K562 (cell line): ENCODE results near the gene ARR3. TPM values are rescaled to one million over a fixed set of nuclear protein-coding genes. Genes with fewer than 3 reads are reported as not detected.

ENCODE experiments used
- ATF2 ChIP-seq: sonication (generic); formaldehyde crosslinking; IDR thresholded peaks from 2 replicates; pipeline ENCODE4 v1.8.1; 2022; ENCODE audit warnings: missing genetic modification reagents
- BCOR ChIP-seq: fragments of 450-650 bp; IDR thresholded peaks from 2 replicates; pipeline ENCODE4 v1.6.1; 2016
- C11orf30 ChIP-seq: fragments of 450-650 bp; IDR thresholded peaks from 2 replicates; pipeline ENCODE4 v1.6.1; 2016; ENCODE audit warnings: low read depth, mild to moderate bottlenecking
- HDAC2 ChIP-seq: fragments of 450-650 bp; IDR thresholded peaks from 2 replicates; pipeline ENCODE4 v1.6.1; 2016; ENCODE audit warnings: mild to moderate bottlenecking
- MBD2 ChIP-seq: sonication (generic); IDR thresholded peaks from 2 replicates; pipeline ENCODE4 v1.6.1; 2016; ENCODE audit warnings: low read depth, borderline replicate concordance
- MEIS2 ChIP-seq: fragments of 450-650 bp; IDR thresholded peaks from 2 replicates; pipeline ENCODE4 v1.6.1; 2014; ENCODE audit warnings: mild to moderate bottlenecking; ENCODE audit not compliant: partially characterized antibody
- PHF8 ChIP-seq: fragments of 200-600 bp; sonication (generic); IDR thresholded peaks from 2 replicates; pipeline ENCODE4 v1.6.1; 2012; ENCODE audit warnings: mixed run types, mild to moderate bottlenecking, inconsistent platforms, low read length, moderate library complexity, borderline replicate concordance
- PTBP1 ChIP-seq: fragments of 200-400 bp; formaldehyde crosslinking; IDR thresholded peaks from 2 replicates; pipeline ENCODE4 v1.6.1; 2017; ENCODE audit warnings: low read depth, low read length
- SIN3A ChIP-seq, 2 experiments: fragments of 150-350 bp in 1 of 2; IDR thresholded peaks; 2 replicates each; pipeline ENCODE4 v1.6.1; 2011 to 2016; ENCODE audit warnings: borderline replicate concordance in 2 of 2, low read depth in 2 of 2, low read length in 2 of 2, mild to moderate bottlenecking in 2 of 2, moderate library complexity in 2 of 2; ENCODE audit not compliant: control insufficient read depth in 1 of 2
- ZMIZ1 ChIP-seq, 2 experiments: fragments of 150-350 bp in 1 of 2; IDR thresholded peaks; 2 replicates each; pipeline ENCODE4 v1.6.1; 2012 to 2016; ENCODE audit warnings: low read depth in 2 of 2, low read length in 2 of 2, mild to moderate bottlenecking in 1 of 2, moderate library complexity in 1 of 2
- ZNF232 ChIP-seq: sonication (generic); formaldehyde crosslinking; IDR thresholded peaks from 2 replicates; pipeline ENCODE4 v1.8.0; 2022; ENCODE audit warnings: mild to moderate bottlenecking, missing genetic modification reagents
- ZNF408 ChIP-seq: fragments of 250-450 bp; sonication (Bioruptor Pico); IDR thresholded peaks from 2 replicates; pipeline ENCODE4 v1.4.0; 2020; ENCODE audit warnings: low read depth, mild to moderate bottlenecking, moderate library complexity
- ZSCAN32 ChIP-seq: fragments of 450-650 bp; formaldehyde crosslinking; IDR thresholded peaks from 2 replicates; pipeline ENCODE4 v1.4.0; 2020; ENCODE audit warnings: mild to moderate bottlenecking, moderate library complexity
- polyA plus RNA-seq, 8 experiments: library from polyadenylated mRNA; depleted of rRNA in 4 of 8; stranded (reverse) in 5 of 8; unstranded in 3 of 8; fragments of >200 nt; fragmentation: Nextera tagmentation in 2 of 8; fragmentation: Illumina TruSeq in 1 of 8; extraction: Ambion mirVana in 2 of 8; extraction: Trizol in 1 of 8; gene quantifications; 2 replicates each; pipeline versions ENCODE4 v1.2.1 to v1.2.3, GENCODE V29; 2011 to 2014; ENCODE audit warnings: inconsistent platforms in 1 of 8, missing spikeins in 1 of 8
- total RNA-seq, 7 experiments: library from RNA; depleted of rRNA in 6 of 7; stranded (reverse); fragments of >200 nt in 6 of 7; fragmentation: Illumina TruSeq in 2 of 7; extraction: Trizol in 2 of 7; gene quantifications; 2 replicates each; pipeline versions ENCODE4 v1.2.1 to v1.2.3, GENCODE V29; 2011 to 2021; ENCODE audit warnings: low replicate concordance in 1 of 7
- TF ChIP-seq, protein P1 (sequence below): fragments of 250-450 bp; sonication (Bioruptor Pico); IDR thresholded peaks from 2 replicates; pipeline ENCODE4 v1.4.0; 2020; ENCODE audit warnings: mild to moderate bottlenecking
- TF ChIP-seq, protein P2 (sequence below), 3 experiments: fragments of 200-800 bp in 1 of 3; fragments of 250-450 bp in 1 of 3; fragments of 450-650 bp in 1 of 3; sonication (Bioruptor Pico) in 1 of 3; sonication (Bioruptor generic) in 1 of 3; formaldehyde crosslinking in 1 of 3; IDR thresholded peaks; 2 replicates each; pipeline versions ENCODE4 v1.6.1 to v1.8.0; 2016 to 2022; ENCODE audit warnings: mild to moderate bottlenecking in 2 of 3, missing genetic modification characterization in 2 of 3, missing compliant biosample characterization in 1 of 3, moderate library complexity in 1 of 3

Gene ARR3
- total and polyA plus RNA-seq, 9 of the 15 experiments (the other 6 are each of a cell fraction or from before 2014, with no cell fraction given): not detected

DNA sequence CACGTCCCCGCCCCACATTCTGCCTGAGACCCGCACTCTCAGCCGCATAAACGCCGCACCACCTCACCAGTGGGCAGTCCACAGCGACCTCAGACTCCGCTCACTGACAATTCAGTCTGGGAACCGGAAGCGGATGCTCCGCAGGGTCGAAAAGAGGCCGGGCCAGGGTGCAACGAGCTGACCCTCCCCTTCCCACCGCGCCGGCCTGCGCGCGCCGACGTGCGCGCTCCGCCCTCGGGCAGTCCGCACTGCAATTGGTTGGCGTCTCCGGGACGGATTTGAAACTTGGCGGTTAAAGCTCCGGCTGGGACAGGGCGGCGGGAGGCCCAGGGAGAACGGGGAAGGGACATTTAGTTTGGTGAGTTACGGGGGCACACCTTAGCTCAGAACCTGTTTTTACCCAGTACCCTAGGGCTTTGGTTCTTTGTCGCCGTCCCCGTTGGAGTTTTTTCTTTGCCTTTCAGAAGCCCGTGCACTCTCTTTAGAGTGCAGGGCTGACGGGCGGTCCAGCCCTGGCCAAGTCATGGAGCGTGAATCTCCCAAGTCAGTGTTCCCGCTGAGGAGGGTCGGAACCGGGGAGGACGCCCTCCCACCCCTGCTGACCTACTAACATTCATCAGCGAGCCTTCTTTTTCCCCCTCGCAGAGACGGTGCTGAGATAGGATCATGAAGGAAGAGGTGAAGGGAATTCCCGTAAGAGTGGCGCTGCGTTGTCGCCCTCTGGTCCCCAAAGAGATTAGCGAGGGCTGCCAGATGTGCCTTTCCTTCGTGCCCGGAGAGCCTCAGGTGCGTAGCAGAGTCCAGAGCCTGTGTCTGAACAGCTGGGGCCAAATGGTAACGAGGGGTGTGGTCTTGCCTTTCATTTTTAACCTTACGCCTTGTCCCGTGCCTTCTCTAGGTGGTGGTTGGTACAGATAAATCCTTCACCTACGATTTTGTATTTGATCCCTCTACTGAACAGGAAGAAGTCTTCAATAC is 21.9 kb downstream of the ARR3 start, which contains the start of the genes KIF4A and PDZD11 (continued):
- TF ChIP-seq PHF8: peak; percentile 78; the same call in 1 of the 2 replicates
- no peak for TF ChIP-seq ATF2 (CRISPR knock-in tag)
- TF ChIP-seq BCOR: no peak
- peak; percentile 73 for TF ChIP-seq MEIS2
- TF ChIP-seq HDAC2: 0 out of 2 replicates have a peak, but pooled peaks have one; percentile 24
- TF ChIP-seq, protein P1, sequence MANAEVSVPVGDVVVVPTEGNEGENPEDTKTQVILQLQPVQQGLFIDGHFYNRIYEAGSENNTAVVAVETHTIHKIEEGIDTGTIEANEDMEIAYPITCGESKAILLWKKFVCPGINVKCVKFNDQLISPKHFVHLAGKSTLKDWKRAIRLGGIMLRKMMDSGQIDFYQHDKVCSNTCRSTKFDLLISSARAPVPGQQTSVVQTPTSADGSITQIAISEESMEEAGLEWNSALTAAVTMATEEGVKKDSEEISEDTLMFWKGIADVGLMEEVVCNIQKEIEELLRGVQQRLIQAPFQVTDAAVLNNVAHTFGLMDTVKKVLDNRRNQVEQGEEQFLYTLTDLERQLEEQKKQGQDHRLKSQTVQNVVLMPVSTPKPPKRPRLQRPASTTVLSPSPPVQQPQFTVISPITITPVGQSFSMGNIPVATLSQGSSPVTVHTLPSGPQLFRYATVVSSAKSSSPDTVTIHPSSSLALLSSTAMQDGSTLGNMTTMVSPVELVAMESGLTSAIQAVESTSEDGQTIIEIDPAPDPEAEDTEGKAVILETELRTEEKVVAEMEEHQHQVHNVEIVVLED (CRISPR knock-in tag): peak; percentile 87
- TF ChIP-seq MBD2: 0 out of 2 replicates have a peak, but pooled peaks have one; percentile 26
- TF ChIP-seq ZNF232 (CRISPR knock-in tag): no peak
- TF ChIP-seq ZNF408: no peak
- no peak for TF ChIP-seq ZMIZ1 (IDR thresholded peaks at IDR 0.05; ENCODE audit: low read depth in 2 of 2, low read length in 2 of 2)
- TF ChIP-seq PTBP1: no peak
- peak; percentile 58; the same call in 1 of the 2 replicates for TF ChIP-seq C11orf30
- TF ChIP-seq ZSCAN32: no peak
- TF ChIP-seq SIN3A (IDR thresholded peaks at IDR 0.05; ENCODE audit: borderline replicate concordance in 2 of 2, control insufficient read depth in 1 of 2, low read depth in 2 of 2, low read length in 2 of 2): peak; percentile 30 to 87; a peak in 2 of 4 replicates
- TF ChIP-seq, protein P2, sequence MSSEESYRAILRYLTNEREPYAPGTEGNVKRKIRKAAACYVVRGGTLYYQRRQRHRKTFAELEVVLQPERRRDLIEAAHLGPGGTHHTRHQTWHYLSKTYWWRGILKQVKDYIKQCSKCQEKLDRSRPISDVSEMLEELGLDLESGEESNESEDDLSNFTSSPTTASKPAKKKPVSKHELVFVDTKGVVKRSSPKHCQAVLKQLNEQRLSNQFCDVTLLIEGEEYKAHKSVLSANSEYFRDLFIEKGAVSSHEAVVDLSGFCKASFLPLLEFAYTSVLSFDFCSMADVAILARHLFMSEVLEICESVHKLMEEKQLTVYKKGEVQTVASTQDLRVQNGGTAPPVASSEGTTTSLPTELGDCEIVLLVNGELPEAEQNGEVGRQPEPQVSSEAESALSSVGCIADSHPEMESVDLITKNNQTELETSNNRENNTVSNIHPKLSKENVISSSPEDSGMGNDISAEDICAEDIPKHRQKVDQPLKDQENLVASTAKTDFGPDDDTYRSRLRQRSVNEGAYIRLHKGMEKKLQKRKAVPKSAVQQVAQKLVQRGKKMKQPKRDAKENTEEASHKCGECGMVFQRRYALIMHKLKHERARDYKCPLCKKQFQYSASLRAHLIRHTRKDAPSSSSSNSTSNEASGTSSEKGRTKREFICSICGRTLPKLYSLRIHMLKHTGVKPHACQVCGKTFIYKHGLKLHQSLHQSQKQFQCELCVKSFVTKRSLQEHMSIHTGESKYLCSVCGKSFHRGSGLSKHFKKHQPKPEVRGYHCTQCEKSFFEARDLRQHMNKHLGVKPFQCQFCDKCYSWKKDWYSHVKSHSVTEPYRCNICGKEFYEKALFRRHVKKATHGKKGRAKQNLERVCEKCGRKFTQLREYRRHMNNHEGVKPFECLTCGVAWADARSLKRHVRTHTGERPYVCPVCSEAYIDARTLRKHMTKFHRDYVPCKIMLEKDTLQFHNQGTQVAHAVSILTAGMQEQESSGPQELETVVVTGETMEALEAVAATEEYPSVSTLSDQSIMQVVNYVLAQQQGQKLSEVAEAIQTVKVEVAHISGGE (CRISPR knock-in tag; IDR thresholded peaks at IDR 0.05): peak in 2 of 3 experiments; percentile 69 to 92; a peak in 4 of 6 replicates
